GM20000 (cell line): ENCODE measurements around the gene COL18A1.

Source experiments
- DNase-seq: peaks from one replicate; pipeline ENCODE4 v3.0.0; 2012; ENCODE audit warnings: low spot score
- CTCF ChIP-seq: IDR thresholded peaks from 2 replicates; pipeline ENCODE4 v1.5.1; 2012; ENCODE audit warnings: mild to moderate bottlenecking, control low read depth; ENCODE audit errors: extremely low read depth, missing control alignments

The COL18A1 gene

GRCh38 chr21:45504021-45504515, 99.1 kb downstream of the COL18A1 start:
- no peak for TF ChIP-seq CTCF
- DNase-seq = no peak

- DNase-seq = no peak
- no peak for TF ChIP-seq CTCF
These were observed 99.8 kb downstream of the COL18A1 start for GRCh38 chr21:45504516-45505415.

- no peak for TF ChIP-seq CTCF
- no peak for DNase-seq
These were observed 100.6 kb downstream of the COL18A1 start for GRCh38 chr21:45505416-45506021.

DNA sequence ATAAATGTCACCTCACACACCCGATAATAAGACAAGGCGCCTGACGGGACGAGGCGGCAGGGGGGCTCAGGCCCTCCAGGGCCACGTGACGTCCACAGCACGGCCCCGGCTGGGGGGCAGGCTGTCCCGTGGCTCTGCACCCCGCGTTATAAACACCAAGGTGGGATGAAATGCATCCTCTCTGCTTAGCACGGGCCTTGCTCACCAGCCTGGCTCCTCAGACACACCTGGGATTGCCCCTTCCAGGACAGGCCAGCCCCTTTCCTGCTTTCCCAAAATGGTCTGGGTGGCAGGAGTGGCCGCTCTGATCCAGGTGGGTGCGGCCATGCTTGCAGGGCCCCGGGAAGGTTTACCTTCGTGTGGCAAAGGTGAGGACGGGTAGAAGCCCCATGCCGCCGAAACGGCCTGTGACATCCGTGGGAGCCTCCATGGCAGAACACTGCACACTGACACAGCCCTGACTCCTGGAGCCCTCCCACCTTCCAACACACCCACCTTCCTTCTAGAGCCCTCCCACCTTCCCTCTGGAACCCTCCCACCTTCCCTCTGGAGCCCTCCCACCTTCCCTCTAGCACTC, 101.4 kb downstream of the COL18A1 start:
- DNase-seq = no peak
- no peak for TF ChIP-seq CTCF

GRCh38 chr21:45506836-45507522, 102.0 kb downstream of the COL18A1 start:
- TF ChIP-seq CTCF = no peak
- no peak for DNase-seq

DNA sequence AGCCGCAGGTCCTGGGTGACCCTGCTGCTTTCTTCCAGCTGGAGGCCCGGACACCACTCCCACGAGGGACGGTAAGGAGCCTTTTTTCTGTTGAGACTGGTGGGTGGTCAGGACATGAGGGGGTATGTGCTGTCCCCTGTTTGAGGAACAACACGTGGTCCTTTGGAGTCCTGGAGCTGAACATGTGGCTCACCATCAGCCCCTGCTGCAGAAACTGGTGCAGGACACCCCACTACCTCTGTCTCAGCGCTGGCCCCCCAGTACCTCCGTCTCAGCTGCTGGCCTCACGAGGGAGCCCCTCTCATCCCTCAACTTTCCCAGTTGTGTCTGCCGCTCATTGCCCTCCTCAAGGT, 102.5 kb downstream of the COL18A1 start:
- no peak for TF ChIP-seq CTCF

More for the DNA sequence above, 102.5 kb downstream of the COL18A1 start:
- no peak for DNase-seq
